EL (cell line): ENCODE data around the gene PJA1.
A peak's percentile ranks its signal among the peaks of the same experiment; 100 is the strongest.

Source experiments
- DNase-seq: peaks from one replicate; pipeline ENCODE4 v3.0.0-alpha.2; 2016

The PJA1 gene

GRCh38 chrX:69165087-69165651 lies at the start of gene PJA1:
PJA1 (minus strand) TSS chrX:69165453; CDS start chrX:69163073, 2,380 bp downstream.
- DNase-seq: peak; percentile 66

- DNase-seq: no peak
These were observed 49.2 kb upstream of the PJA1 start for GRCh38 chrX:69214463-69214862.

- DNase-seq: no peak
These were observed 46.4 kb upstream of the PJA1 start for GRCh38 chrX:69211701-69212100.

DNA sequence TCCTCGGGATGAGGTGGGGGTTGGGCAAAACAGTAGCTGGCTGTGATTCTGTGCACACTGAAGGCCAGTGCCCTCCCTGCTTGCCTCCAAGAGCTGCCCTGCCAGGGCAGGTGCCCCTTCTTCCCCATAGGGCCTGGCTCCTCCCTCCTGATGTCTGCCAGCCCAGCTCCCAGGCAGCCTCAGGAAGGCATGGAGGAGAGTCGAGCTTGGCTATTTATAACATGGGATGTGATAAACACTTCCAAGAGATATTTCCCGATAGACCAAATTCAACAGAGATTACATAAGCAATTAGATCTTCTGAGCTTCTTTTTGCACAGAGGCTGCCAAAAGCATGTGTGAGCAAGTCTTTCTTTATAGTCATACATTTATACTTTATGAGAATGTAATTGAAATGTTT lies 45.3 kb upstream of the PJA1 start:
- no peak for DNase-seq

DNA sequence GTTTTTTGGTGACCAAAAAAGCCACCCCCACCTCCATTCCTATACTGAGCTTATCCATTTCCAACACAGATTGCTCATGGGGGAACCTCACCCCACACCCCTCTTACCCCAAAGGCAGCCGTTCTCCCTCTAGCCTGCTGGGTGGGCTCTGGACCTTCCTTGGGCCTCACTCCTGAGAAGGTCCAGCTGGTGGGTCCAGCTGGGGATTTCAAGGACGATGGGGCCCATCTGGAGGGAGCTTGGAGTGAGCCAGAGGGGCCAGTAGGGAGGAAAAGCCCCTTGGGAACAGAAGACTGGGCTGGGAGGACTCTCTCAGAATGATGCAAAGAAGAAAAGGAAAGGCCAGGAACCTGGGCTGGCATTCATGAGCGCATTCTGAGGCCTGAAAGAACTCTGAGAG lies 42.0 kb upstream of the PJA1 start:
- no peak for DNase-seq

- no peak for DNase-seq
These were observed 38.4 kb upstream of the PJA1 start for GRCh38 chrX:69203638-69204037.

- DNase-seq: no peak
These were observed 32.4 kb upstream of the PJA1 start for GRCh38 chrX:69197690-69198089.

DNA sequence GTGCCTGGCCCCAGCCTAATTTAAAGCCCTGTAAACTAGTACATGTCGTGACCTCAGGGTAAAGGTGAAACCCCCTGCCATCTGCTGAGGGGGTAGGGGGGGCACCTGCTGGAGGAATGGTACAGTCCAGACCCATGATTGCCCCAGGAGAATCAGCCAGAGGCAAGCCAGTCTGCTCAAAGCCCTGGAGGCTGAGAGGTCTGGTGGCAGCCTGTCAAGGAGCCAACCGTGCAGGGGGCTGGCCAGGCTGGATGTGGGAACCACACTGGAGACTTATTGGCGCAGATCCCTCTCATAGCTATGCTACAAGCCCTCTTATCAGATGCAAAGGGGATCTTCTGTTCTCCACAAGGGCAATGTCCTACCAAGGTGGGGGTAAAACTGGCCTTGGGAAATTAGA lies 31.4 kb upstream of the PJA1 start:
- DNase-seq: no peak

GRCh38 chrX:69195810-69196209 lies 30.6 kb upstream of the PJA1 start:
- no peak for DNase-seq

- no peak for DNase-seq
These were observed 29.9 kb upstream of the PJA1 start for GRCh38 chrX:69195192-69195591.

DNA sequence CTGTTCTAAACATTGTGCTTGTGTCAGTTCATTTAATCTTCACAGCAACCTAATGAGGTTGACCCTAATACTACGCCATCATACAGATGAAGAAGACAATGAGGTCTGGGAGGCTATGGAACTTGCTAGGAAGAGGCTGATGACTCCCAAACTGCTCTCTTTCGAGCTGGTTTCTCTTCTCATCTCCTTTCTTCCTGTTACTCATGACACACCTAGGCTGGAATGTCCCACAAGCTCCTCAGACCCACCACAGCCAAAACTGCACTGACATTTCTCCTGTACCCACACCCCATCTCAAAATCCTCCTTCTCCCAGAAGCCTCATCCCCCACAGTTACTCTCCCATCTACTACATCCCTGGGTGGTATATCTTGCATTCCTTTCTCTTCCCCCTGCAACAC lies 27.4 kb upstream of the PJA1 start:
- DNase-seq: peak; percentile 8

DNA sequence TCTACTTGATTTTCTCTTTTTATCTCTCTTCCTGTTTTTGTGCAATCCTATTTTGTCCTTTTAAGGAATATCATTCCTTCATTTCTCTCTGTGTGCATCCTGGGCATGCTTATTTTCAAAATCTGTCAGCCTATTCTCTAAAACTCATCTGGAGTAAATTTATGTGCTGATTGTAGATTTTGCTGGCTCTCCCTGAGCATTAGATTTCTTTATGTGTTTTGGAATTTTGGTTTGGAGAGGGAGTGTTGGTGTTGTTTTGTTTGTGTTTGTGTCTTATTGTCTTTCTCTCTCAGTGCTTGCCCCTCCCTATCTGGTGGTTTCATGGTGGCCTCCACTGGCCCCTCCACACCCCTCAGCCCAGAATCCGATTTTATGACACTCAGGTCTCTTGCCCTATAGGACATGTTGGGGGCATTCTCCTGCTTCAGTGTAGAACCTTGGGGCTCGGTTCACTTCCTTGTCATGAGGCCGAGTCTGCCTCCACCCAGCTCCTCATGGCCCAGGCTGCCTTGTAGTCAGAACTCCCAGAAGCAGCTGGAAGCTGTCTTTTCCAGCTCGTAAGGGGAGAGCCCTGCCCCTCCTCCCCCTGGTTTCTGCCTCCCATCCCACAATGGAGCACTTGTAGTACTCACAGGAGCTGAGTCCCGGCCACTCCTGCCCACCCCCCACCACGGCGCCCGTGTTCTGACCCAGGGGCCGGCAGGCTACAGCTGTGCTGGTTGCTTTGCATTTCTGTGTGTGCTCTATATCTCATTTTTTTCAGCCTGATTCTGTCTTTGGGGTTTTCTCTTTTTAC lies 24.5 kb upstream of the PJA1 start:
- no peak for DNase-seq

- no peak for DNase-seq
These were observed 21.4 kb upstream of the PJA1 start for GRCh38 chrX:69186651-69187050.

DNA sequence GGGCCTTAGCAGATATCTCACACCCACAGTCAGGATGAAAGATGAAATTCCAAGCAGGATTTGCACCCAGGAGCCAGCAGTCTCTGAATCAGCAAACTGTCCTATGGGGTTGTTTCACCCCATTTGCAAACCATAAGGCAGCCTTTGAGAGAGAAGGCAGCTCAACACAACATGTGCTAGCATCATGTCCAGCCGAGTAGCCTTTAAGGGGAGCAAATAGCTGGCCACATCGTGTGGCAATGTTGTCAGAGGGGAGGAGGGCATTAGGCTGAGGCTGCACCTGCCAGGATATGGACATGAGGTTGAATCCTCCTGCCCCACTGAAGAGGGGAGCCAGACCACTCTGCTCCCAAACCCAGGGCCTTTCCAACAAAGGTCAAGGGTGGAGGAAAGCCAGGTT lies 20.6 kb upstream of the PJA1 start:
- no peak for DNase-seq

DNA sequence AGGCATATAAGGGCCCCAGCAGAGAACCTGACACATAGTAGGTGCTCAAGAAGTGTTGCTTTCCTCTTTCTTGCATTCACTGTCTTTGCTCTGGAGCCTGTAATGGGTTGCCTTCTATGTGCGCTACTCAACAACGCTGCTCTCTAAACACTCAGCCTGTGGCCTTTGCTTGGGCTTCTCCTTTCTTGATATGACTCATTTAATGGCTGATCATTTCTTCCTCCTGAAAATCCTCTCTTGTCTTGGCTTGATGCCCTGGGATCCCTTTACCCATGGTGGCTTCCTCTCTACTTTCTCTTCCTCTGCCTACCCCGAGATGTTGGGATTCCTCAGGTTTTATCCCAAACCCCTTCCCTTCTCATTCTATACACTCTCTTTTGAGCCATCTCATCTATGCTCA lies 19.9 kb upstream of the PJA1 start:
- DNase-seq: no peak

DNA sequence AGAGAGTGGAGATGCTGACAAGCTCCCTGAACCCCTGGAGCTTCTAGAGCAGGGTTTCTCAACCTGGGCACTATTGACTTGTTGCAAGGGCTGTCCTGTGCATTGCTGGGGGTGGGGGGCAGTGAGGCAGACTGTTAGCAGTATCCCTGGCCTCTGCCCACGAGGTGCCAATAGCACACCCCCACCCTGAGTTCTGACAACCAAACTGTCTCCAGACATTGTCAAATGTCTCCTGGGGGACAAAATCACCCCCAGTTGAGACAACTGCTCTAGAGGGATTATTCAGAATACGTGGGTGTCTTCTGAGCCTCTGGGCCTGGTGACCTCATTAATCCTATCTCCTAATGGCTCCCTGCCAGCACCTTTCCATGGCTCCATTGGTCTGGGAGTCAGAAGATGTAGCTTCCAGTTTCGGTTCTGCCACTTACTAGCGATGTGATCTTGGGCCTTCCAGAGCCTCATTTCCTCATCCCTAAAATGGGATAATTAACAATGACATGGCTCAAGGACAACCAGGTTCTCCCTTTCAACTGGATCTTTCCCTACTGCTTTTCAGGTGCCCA lies 17.6 kb upstream of the PJA1 start:
- peak; percentile 4 for DNase-seq

DNA sequence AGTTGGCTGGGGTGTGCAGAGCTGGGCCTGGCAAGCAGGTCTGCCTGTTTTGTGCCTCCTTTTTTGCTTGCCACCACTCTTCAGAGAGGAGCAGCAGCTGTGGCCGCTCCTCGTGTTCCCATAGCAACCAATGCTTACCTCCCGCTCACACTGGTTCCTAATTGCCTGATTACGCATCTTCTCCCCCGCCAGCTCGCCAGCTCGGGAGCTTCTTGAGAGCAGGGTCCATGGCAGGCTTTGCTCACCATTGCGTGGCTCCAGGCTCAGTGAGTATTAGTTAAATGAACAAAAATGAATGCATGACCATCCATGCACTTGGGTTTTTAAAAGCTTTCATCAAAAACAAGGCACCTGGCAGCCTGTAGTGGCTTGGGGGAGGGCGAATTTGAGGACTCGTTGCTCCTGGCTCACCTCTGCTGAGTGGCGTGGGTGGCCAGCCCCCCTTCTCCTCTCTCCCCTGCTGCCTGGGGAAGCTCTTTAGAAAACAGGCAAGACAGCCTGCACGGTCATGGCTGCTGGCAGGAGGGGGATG lies 14.2 kb upstream of the PJA1 start:
- no peak for DNase-seq

GRCh38 chrX:69178592-69178991 lies 13.3 kb upstream of the PJA1 start:
- no peak for DNase-seq

DNA sequence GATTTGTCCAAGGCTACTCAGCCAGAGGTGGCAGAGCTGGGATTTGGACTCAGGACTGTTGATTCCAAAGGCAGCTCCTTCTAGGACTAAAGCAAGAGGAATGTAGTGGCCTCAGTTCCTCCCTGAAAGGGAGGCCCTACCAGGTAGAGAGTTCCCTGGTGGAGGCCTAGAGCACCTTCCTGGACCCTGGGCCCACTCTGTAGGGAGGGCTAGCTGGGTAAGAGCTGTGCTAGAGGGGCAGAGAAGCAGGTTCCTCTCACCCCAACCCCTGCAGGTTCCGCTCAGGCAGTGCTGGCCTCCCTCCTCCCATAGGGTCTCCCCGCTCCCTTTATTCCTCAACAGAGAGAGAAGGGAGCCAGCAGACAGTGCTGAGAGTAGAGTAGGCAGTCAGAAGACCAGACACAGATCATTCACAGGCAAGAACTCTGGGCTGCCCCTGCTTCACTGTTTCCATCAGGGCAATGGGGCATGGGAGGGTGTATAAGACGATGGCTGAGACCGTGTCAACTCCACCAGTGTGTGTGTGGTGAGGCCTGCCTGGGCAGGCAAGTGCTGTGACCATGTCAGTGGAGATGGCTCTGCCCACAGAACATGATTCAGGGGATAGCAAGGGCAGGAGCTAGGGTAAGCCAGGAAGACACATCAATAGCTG lies 12.4 kb upstream of the PJA1 start:
- no peak for DNase-seq

- no peak for DNase-seq
These were observed 10.8 kb upstream of the PJA1 start for GRCh38 chrX:69176053-69176452.

DNA sequence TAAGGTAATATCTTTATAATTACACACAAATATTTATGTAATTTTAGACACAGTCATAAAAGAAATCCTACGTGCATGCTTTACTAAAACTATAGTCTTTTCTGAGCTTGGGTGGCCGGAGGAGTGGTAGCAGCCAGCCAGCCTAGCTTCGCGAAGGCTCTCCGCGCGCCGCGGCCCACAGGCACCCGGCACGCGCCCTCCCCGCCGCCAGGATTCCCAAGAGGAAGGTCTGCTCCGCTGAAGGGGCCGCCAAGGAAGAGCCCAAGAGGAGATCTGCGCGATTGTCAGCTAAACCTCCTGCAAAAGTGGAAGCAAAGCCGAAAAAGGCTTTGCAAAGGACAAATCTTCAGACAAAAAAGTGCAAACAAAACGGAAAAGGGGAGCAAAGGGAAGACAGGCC lies 8.7 kb upstream of the PJA1 start:
- DNase-seq: no peak

- no peak for DNase-seq
These were observed 7.7 kb upstream of the PJA1 start for GRCh38 chrX:69172937-69173336.

DNA sequence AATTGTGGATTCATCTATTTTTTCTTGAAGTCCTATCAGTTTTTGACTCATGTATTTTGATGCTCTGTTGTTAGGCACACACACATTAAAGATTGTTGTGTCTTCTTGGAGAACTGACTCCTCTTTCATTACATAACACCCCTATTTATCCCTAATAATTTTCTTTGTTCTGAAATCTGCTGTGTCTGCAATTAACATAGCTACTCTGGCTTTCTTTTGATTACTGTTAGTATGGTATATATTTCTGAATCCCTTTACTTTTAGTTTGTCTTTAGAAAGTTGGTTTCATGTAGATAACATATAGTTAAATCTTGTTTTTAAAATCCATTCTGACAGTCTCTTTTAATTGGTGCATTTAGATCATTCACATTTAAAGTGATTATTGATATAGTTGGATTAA lies 5.1 kb upstream of the PJA1 start:
- DNase-seq: no peak
